Measurements from ENCODE around the gene FLYWCH1. TPM values are rescaled to one million over a fixed set of nuclear protein-coding genes. Genes with fewer than 3 reads are reported as not detected.

FLYWCH1 gene
- total RNA-seq, 2 donors from 2014 or later: 18.5 to 28.4 TPM

- H3K4me1 ChIP-seq: no peaks in the 10 kb centered on the region
- no peak overlapping the region for H3K4me3 ChIP-seq
- no peaks in the 10 kb centered on the region for H3K9me3 ChIP-seq
- no peaks in the 10 kb centered on the region for H3K27me3 ChIP-seq
- H3K27ac ChIP-seq: no peak overlapping the region
- no peak overlapping the region for H3K9ac ChIP-seq (ENCODE audit: low read depth in 2 of 2, low read length in 2 of 2)
- no peaks in the 10 kb centered on the region for H3K36me3 ChIP-seq
- TF ChIP-seq CTCF (IDR thresholded peaks at IDR 0.05): no peak
- no peak for DNase-seq
- intact Hi-C loops (cut with DNase I): no loop called here
These were observed 15.2 kb upstream of the FLYWCH1 start for GRCh38 chr16:2896480-2897010.

GRCh38 chr16:2897110-2897509 lies 14.6 kb upstream of the FLYWCH1 start:
- Histone ChIP-seq H3K27ac (no peak overlapping the region), H3K4me1 (no peaks in the 10 kb centered on the region), H3K9me3 (no peaks in the 10 kb centered on the region), H3K4me3 (no peak overlapping the region), H3K27me3 (no peaks in the 10 kb centered on the region), H3K9ac (ENCODE audit: low read depth in 2 of 2, low read length in 2 of 2) (no peak overlapping the region), H3K36me3 (no peaks in the 10 kb centered on the region)
- no peak for DNase-seq
- no peak for TF ChIP-seq CTCF (IDR thresholded peaks at IDR 0.05)
- intact Hi-C loops (cut with DNase I): no loop called here

GRCh38 chr16:2898831-2899563 lies 12.7 kb upstream of the FLYWCH1 start:
- Histone ChIP-seq H3K27me3 (no peaks in the 10 kb centered on the region), H3K4me1 (no peaks in the 10 kb centered on the region), H3K4me3 (no peak overlapping the region), H3K27ac (no peak overlapping the region), H3K36me3 (no peaks in the 10 kb centered on the region), H3K9ac (ENCODE audit: low read depth in 2 of 2, low read length in 2 of 2) (no peak overlapping the region), H3K9me3 (no peaks in the 10 kb centered on the region)
- TF ChIP-seq CTCF (IDR thresholded peaks at IDR 0.05): no peak
- intact Hi-C loops (cut with DNase I): no loop called here
- DNase-seq: no peak

- no peak for TF ChIP-seq CTCF (IDR thresholded peaks at IDR 0.05)
- Histone ChIP-seq H3K36me3 (no peaks in the 10 kb centered on the region), H3K27me3 (no peaks in the 10 kb centered on the region), H3K27ac (no peak overlapping the region), H3K9ac (ENCODE audit: low read depth in 2 of 2, low read length in 2 of 2) (no peak overlapping the region), H3K4me3 (no peak overlapping the region), H3K4me1 (no peaks in the 10 kb centered on the region), H3K9me3 (no peaks in the 10 kb centered on the region)
- intact Hi-C loops (cut with DNase I): no loop called here
- DNase-seq: no peak
These were observed 12.1 kb upstream of the FLYWCH1 start for GRCh38 chr16:2899564-2900072.

GRCh38 chr16:2900526-2901075 lies 11.1 kb upstream of the FLYWCH1 start:
- intact Hi-C loops (cut with DNase I): no loop called here
- Histone ChIP-seq H3K4me3 (no peak overlapping the region), H3K27me3 (no peaks in the 10 kb centered on the region), H3K36me3 (no peaks in the 10 kb centered on the region), H3K4me1 (no peaks in the 10 kb centered on the region), H3K9me3 (no peaks in the 10 kb centered on the region), H3K27ac (no peak overlapping the region), H3K9ac (ENCODE audit: low read depth in 2 of 2, low read length in 2 of 2) (no peak overlapping the region)
- no peak for TF ChIP-seq CTCF (IDR thresholded peaks at IDR 0.05)
- DNase-seq: no peak

All from colonic mucosa (tissue), 4 donors.